GM12878 (cell line): ENCODE results near the gene LBR. TPM values are rescaled to one million over a fixed set of nuclear protein-coding genes. Genes with fewer than 3 reads are reported as not detected.

Source experiments
- ATAC-seq: fragments of 200-7000 bp; cut with Tn5 transposase; 3 replicates; pipeline ENCODE4 v1.9.1; 2020; ENCODE audit warnings: mild to moderate bottlenecking, moderate library complexity
- BruUV-seq: library from RNA; stranded (reverse); fragments of 400-500 nt; replicated peaks from 2 replicates; lab custom pipeline; 2021; lab: Mats Ljungman, UMichigan
- CTCF ChIA-PET: fragments of 300-600 bp; sonication (Branson Sonifier 250); formaldehyde crosslinking; extraction: SDS; loops from one replicate; lab custom pipeline; 2021; ENCODE audit warnings: inconsistent platforms; lab: Yijun Ruan, JAX
- POLR2A ChIA-PET: fragments of 350-600 bp; formaldehyde crosslinking; extraction: SDS; loops from one replicate; lab custom pipeline; 2021; ENCODE audit warnings: inconsistent platforms; lab: Charles Lee
- RAD21 ChIA-PET: fragments of 300-600 bp; sonication (Branson Sonifier 250); formaldehyde crosslinking; loops from one replicate; lab custom pipeline; 2023; ENCODE audit warnings: antibody characterized with exemption; ENCODE audit not compliant: unreplicated experiment; lab: Charles Lee
- SMC1A ChIA-PET: fragments of 300-600 bp; sonication (Branson Sonifier 250); formaldehyde crosslinking; loops from one replicate; lab custom pipeline; 2023; ENCODE audit not compliant: unreplicated experiment, uncharacterized antibody; lab: Charles Lee
- DNase-seq: peaks from one replicate; pipeline ENCODE4 v3.0.0-alpha.2; 2011; ENCODE audit warnings: low read depth, low spot score
- FAIRE-seq: peaks from 3 replicates; lab custom pipeline; 2011; peaks lifted over from hg19 to GRCh38; lab: Jason Lieb, UNC
- H2AFZ ChIP-seq: 2 replicates; pipeline ENCODE4 v1.6.0; 2011; ENCODE audit warnings: low read depth, low read length, control low read depth; ENCODE audit not compliant: control insufficient read depth
- H3K27ac ChIP-seq: 2 replicates; pipeline ENCODE4 v1.5.1; 2011; ENCODE audit warnings: control low read depth; ENCODE audit not compliant: control insufficient read depth, insufficient read depth
- H3K27me3 ChIP-seq, 2 experiments: replicated peaks in 1 of 2; 2 replicates each; pipeline versions ENCODE4 v1.6.0 to v1.6.1; 2011; ENCODE audit warnings: low read length in 1 of 2; ENCODE audit not compliant: control insufficient read depth in 2 of 2, insufficient read depth in 2 of 2
- H3K36me3 ChIP-seq, 2 experiments: 2 replicates each; pipeline ENCODE4 v1.5.1; 2011; ENCODE audit warnings: low read length in 1 of 2; ENCODE audit not compliant: control insufficient read depth in 2 of 2, insufficient read depth in 2 of 2
- H3K4me1 ChIP-seq: 2 replicates; pipeline ENCODE4 v1.6.1; 2011; ENCODE audit warnings: mild to moderate bottlenecking, low read length, moderate library complexity, mixed read lengths; ENCODE audit not compliant: control insufficient read depth, insufficient read depth
- H3K4me2 ChIP-seq: 2 replicates; pipeline ENCODE4 v1.6.0; 2011; ENCODE audit warnings: control low read depth; ENCODE audit not compliant: control insufficient read depth, insufficient read depth
- H3K4me3 ChIP-seq: fragments of 200-600 bp; sonication (generic); 2 replicates; pipeline ENCODE4 v1.5.1; 2016
- H3K79me2 ChIP-seq: 2 replicates; pipeline ENCODE4 v1.6.0; 2011; ENCODE audit warnings: low read length; ENCODE audit not compliant: control insufficient read depth, insufficient read depth
- H3K9ac ChIP-seq: 2 replicates; pipeline ENCODE4 v1.8.0; 2011; ENCODE audit warnings: low read length, control low read depth, mixed read lengths; ENCODE audit not compliant: control insufficient read depth, insufficient read depth
- H3K9me3 ChIP-seq: replicated peaks from 3 replicates; pipeline ENCODE4 v1.5.1; 2011; ENCODE audit warnings: mild to moderate bottlenecking, low read length; ENCODE audit not compliant: control insufficient read depth, insufficient read depth
- H4K20me1 ChIP-seq: 2 replicates; pipeline ENCODE4 v1.6.0; 2011; ENCODE audit not compliant: control insufficient read depth, insufficient read depth
- BHLHE40 ChIP-seq, 2 experiments: fragments of 450-650 bp in 1 of 2; IDR thresholded peaks; 2 replicates each; pipeline ENCODE4 v1.6.1; 2011 to 2017; ENCODE audit warnings: low read depth in 2 of 2, borderline replicate concordance in 1 of 2, improper control_type of control experiment in 1 of 2, low read length in 1 of 2, mild to moderate bottlenecking in 1 of 2
- IKZF1 ChIP-seq: fragments of 450-650 bp; conservative IDR thresholded peaks from 2 replicates; pipeline ENCODE4 v1.6.1; 2017; ENCODE audit warnings: antibody characterized with exemption, mild to moderate bottlenecking
- NBN ChIP-seq: fragments of 450-650 bp; IDR thresholded peaks from 2 replicates; pipeline ENCODE4 v1.6.1; 2016
- PAX5 ChIP-seq: IDR thresholded peaks from 2 replicates; pipeline ENCODE4 v1.6.1; 2011; ENCODE audit warnings: low read depth, low read length, borderline replicate concordance
- POLR2AphosphoS2 ChIP-seq: IDR thresholded peaks from 2 replicates; pipeline ENCODE4 v1.6.1; 2011; ENCODE audit warnings: low read depth, mild to moderate bottlenecking, low read length, improper control_type of control experiment, moderate library complexity
- SREBF1 ChIP-seq: IDR thresholded peaks from 2 replicates; pipeline ENCODE4 v1.6.1; 2012; ENCODE audit warnings: mild to moderate bottlenecking, low read length
- SRF ChIP-seq, 2 experiments: IDR thresholded peaks; 2 replicates each; pipeline ENCODE4 v1.6.1; 2011; ENCODE audit warnings: low read depth in 2 of 2, low read length in 2 of 2, mild to moderate bottlenecking in 1 of 2, moderate library complexity in 1 of 2
- STAT1 ChIP-seq: fragments of 450-650 bp; conservative IDR thresholded peaks from 2 replicates; pipeline ENCODE4 v1.6.1; 2014; ENCODE audit warnings: antibody characterized with exemption, mild to moderate bottlenecking
- ZNF274 ChIP-seq: IDR thresholded peaks from one replicate; pipeline ENCODE4 v1.8.0; 2011; ENCODE audit not compliant: insufficient read length, insufficient read depth
- WGBS: methylation state at CpG from one replicate; pipeline ENCODE4 v1.1.6; 2016; ENCODE audit warnings: low lambda C conversion rate; ENCODE audit not compliant: insufficient replicate concordance, insufficient coverage; ENCODE audit errors: missing lambda C conversion rate; 5-methylcytosine and 5-hydroxymethylcytosine counted together
- in situ Hi-C: fragments of 300-500 bp; cut with MboI; formaldehyde crosslinking; loops from 9 replicates; pipeline ENCODE4 v1.14.3; 2018; ENCODE audit warnings: mixed read lengths
- intact Hi-C: fragments of 100-400 bp; cut with micrococcal nuclease; formaldehyde crosslinking; loops from one replicate; pipeline ENCODE4 v1.14.2; 2022; ENCODE audit not compliant: unreplicated experiment
- polyA plus RNA-seq, 11 experiments: library from polyadenylated mRNA; depleted of rRNA in 4 of 11; unstranded in 6 of 11; stranded (reverse) in 5 of 11; fragments of >200 nt; fragmentation: Nextera tagmentation in 4 of 11; fragmentation: Illumina TruSeq in 1 of 11; extraction: Ambion mirVana in 4 of 11; extraction: Trizol in 1 of 11; gene quantifications; 1 replicate in 1 of 11; 2 replicates in 10 of 11; pipeline versions ENCODE4 v1.2.1 to v1.2.3, GENCODE V29; 2011 to 2016; ENCODE audit warnings: inconsistent platforms in 2 of 11, missing spikeins in 2 of 11, low read depth in 1 of 11
- total RNA-seq, 4 experiments: library from RNA; depleted of rRNA in 3 of 4; stranded (reverse); fragments of >200 nt in 3 of 4; fragmentation: Illumina TruSeq in 1 of 4; extraction: Trizol in 1 of 4; gene quantifications; 2 replicates each; pipeline versions ENCODE4 v1.2.1 to v1.2.3, GENCODE V29; 2013 to 2021
- TF ChIP-seq, protein P1 (sequence below): fragments of 450-650 bp; IDR thresholded peaks from 2 replicates; pipeline ENCODE4 v1.6.1; 2017; ENCODE audit warnings: borderline replicate concordance
- TF ChIP-seq, protein P2 (sequence below): fragments of 450-650 bp; IDR thresholded peaks from 2 replicates; pipeline ENCODE4 v1.6.1; 2017; ENCODE audit warnings: low read depth, mild to moderate bottlenecking, moderate library complexity
- TF ChIP-seq, protein P3 (sequence below): fragments of 150-350 bp; IDR thresholded peaks from 2 replicates; pipeline ENCODE4 v1.6.1; 2014; ENCODE audit warnings: mild to moderate bottlenecking, low read depth, low read length
- TF ChIP-seq, protein P4 (sequence below): fragments of 450-650 bp; IDR thresholded peaks from 2 replicates; pipeline ENCODE4 v1.6.1; 2016; ENCODE audit warnings: mild to moderate bottlenecking, moderate library complexity, borderline replicate concordance

Gene LBR
- total and polyA plus RNA-seq, 10 of the 15 experiments (the other 5 are each of a cell fraction or from before 2014, with no cell fraction given) = 81.8 to 178 (median 114) TPM

DNA sequence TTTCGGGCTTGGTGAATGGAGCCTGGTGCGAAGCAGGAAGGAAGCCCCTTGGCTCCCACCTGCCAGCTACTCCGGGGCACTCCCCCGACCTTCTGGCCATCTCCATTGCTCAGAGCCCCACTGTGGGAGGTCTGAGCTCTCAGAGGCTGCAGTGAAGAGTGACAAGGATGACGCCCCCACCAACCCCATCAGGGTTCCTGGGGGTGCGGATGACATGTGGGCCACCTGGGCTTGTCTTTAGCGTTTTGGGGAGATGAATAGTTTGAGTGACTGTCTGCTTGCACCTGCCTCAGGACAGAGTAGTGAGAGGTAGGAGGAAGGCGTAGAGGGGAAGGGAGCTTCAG lies 43.2 kb upstream of the LBR start:
- no TSS peak for BruUV-seq
- 41% methylated on average over 8 of the region's 8 CpGs for WGBS
- H2AFZ ChIP-seq = no peak overlapping the region
- ChIA-PET POLR2A (interaction anchor here (0.9 kb wide), 1 partner anchor 16 kb away, joined by 3 read pairs; no protein-coding TSS in a partner anchor), CTCF (interaction anchor here (1.1 to 1.7 kb wide), 3 partner anchors 11 to 504 kb away, joined by 3 to 4 read pairs (median 3); no protein-coding TSS in a partner anchor), SMC1A (interaction anchor here (0.6 kb wide), 1 partner anchor 492 kb away, joined by 3 read pairs; no protein-coding TSS in a partner anchor), RAD21 (no interaction called here)
- no peaks in the 10 kb centered on the region for H3K79me2 ChIP-seq
- H3K9ac ChIP-seq = no peak overlapping the region
- in situ Hi-C loops = loop anchor here (10.0 kb wide), 1 partner anchor 304 kb away; the partner anchor contains the start of gene SRP9
- no peaks in the 10 kb centered on the region for H3K36me3 ChIP-seq
- no peak for DNase-seq
- H3K4me1 ChIP-seq = peaks cover 13% of the 10 kb centered on the region; the same call in 1 of the 2 replicates
- no peak overlapping the region for H3K4me2 ChIP-seq
- no peak for FAIRE-seq
- no peaks in the 10 kb centered on the region for H3K27me3 ChIP-seq
- no peaks in the 10 kb centered on the region for H4K20me1 ChIP-seq
- H3K27ac ChIP-seq = no peak overlapping the region
- TF ChIP-seq SREBF1 (no peak), NBN (no peak), BHLHE40 (IDR thresholded peaks at IDR 0.05; ENCODE audit: borderline replicate concordance in 1 of 2, low read depth in 2 of 2, low read length in 1 of 2) (no peak), PAX5 (no peak), STAT1 (no peak), IKZF1 (no peak), SRF (IDR thresholded peaks at IDR 0.05; ENCODE audit: low read depth in 2 of 2, low read length in 2 of 2) (no peak), POLR2AphosphoS2 (no peak), ZNF274 (no peak)
- TF ChIP-seq, protein P1, sequence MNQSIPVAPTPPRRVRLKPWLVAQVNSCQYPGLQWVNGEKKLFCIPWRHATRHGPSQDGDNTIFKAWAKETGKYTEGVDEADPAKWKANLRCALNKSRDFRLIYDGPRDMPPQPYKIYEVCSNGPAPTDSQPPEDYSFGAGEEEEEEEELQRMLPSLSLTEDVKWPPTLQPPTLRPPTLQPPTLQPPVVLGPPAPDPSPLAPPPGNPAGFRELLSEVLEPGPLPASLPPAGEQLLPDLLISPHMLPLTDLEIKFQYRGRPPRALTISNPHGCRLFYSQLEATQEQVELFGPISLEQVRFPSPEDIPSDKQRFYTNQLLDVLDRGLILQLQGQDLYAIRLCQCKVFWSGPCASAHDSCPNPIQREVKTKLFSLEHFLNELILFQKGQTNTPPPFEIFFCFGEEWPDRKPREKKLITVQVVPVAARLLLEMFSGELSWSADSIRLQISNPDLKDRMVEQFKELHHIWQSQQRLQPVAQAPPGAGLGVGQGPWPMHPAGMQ = no peak
- TF ChIP-seq, protein P2, sequence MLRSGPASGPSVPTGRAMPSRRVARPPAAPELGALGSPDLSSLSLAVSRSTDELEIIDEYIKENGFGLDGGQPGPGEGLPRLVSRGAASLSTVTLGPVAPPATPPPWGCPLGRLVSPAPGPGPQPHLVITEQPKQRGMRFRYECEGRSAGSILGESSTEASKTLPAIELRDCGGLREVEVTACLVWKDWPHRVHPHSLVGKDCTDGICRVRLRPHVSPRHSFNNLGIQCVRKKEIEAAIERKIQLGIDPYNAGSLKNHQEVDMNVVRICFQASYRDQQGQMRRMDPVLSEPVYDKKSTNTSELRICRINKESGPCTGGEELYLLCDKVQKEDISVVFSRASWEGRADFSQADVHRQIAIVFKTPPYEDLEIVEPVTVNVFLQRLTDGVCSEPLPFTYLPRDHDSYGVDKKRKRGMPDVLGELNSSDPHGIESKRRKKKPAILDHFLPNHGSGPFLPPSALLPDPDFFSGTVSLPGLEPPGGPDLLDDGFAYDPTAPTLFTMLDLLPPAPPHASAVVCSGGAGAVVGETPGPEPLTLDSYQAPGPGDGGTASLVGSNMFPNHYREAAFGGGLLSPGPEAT = no peak
- TF ChIP-seq, protein P3, sequence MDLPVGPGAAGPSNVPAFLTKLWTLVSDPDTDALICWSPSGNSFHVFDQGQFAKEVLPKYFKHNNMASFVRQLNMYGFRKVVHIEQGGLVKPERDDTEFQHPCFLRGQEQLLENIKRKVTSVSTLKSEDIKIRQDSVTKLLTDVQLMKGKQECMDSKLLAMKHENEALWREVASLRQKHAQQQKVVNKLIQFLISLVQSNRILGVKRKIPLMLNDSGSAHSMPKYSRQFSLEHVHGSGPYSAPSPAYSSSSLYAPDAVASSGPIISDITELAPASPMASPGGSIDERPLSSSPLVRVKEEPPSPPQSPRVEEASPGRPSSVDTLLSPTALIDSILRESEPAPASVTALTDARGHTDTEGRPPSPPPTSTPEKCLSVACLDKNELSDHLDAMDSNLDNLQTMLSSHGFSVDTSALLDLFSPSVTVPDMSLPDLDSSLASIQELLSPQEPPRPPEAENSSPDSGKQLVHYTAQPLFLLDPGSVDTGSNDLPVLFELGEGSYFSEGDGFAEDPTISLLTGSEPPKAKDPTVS = no peak
- TF ChIP-seq, protein P4, sequence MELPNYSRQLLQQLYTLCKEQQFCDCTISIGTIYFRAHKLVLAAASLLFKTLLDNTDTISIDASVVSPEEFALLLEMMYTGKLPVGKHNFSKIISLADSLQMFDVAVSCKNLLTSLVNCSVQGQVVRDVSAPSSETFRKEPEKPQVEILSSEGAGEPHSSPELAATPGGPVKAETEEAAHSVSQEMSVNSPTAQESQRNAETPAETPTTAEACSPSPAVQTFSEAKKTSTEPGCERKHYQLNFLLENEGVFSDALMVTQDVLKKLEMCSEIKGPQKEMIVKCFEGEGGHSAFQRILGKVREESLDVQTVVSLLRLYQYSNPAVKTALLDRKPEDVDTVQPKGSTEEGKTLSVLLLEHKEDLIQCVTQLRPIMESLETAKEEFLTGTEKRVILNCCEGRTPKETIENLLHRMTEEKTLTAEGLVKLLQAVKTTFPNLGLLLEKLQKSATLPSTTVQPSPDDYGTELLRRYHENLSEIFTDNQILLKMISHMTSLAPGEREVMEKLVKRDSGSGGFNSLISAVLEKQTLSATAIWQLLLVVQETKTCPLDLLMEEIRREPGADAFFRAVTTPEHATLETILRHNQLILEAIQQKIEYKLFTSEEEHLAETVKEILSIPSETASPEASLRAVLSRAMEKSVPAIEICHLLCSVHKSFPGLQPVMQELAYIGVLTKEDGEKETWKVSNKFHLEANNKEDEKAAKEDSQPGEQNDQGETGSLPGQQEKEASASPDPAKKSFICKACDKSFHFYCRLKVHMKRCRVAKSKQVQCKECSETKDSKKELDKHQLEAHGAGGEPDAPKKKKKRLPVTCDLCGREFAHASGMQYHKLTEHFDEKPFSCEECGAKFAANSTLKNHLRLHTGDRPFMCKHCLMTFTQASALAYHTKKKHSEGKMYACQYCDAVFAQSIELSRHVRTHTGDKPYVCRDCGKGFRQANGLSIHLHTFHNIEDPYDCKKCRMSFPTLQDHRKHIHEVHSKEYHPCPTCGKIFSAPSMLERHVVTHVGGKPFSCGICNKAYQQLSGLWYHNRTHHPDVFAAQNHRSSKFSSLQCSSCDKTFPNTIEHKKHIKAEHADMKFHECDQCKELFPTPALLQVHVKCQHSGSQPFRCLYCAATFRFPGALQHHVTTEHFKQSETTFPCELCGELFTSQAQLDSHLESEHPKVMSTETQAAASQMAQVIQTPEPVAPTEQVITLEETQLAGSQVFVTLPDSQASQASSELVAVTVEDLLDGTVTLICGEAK = no peak
- H3K4me3 ChIP-seq = no peak overlapping the region
- no peaks in the 10 kb centered on the region for H3K9me3 ChIP-seq
- intact Hi-C loops = loop anchor here (10.0 kb wide), 3 partner anchors 184 to 714 kb away; partner anchors contain the start of genes ACBD3 and ENAH
- ATAC-seq = no peak
